WTC11 (cell line): ENCODE results near the gene MPP2. TPM values are rescaled to one million over a fixed set of nuclear protein-coding genes. Genes with fewer than 3 reads are reported as not detected.
A peak's percentile ranks its signal among the peaks of the same experiment; 100 is the strongest.

Source experiments
- ATAC-seq: fragments of 200-7000 bp; cut with Tn5 transposase; 2 replicates; pipeline ENCODE4 v1.10.0; 2021; ENCODE audit warnings: mild to moderate bottlenecking, moderate library complexity
- CTCF ChIA-PET: fragments of 300-600 bp; sonication (Branson Sonifier 250); formaldehyde crosslinking; loops from one replicate; lab custom pipeline; 2021; ENCODE audit warnings: antibody characterized with exemption; lab: Charles Lee
- POLR2A ChIA-PET: fragments of 350-600 bp; sonication (Branson Sonifier 250); formaldehyde crosslinking; loops from one replicate; lab custom pipeline; 2021; ENCODE audit warnings: antibody characterized with exemption; lab: Charles Lee
- DNase-seq: peaks from one replicate; pipeline ENCODE4 v3.0.0; 2021; ENCODE audit warnings: low spot score
- H3K27ac Mint-ChIP-seq: 2 replicates; pipeline ENCODE4 v1.8.0; 2021; ENCODE audit warnings: mixed read lengths
- H3K27me3 Mint-ChIP-seq: 2 replicates; pipeline ENCODE4 v1.8.0; 2021; ENCODE audit warnings: low read depth, mild to moderate bottlenecking, moderate library complexity, mixed read lengths
- H3K36me3 Mint-ChIP-seq: 2 replicates; pipeline ENCODE4 v1.8.0; 2021; ENCODE audit warnings: mixed read lengths
- H3K4me1 Mint-ChIP-seq: 2 replicates; pipeline ENCODE4 v1.8.0; 2022; ENCODE audit warnings: mixed read lengths
- H3K4me3 Mint-ChIP-seq: 2 replicates; pipeline ENCODE4 v1.8.0; 2021; ENCODE audit warnings: mild to moderate bottlenecking, moderate library complexity, mixed read lengths
- H3K9me3 Mint-ChIP-seq: 2 replicates; pipeline ENCODE4 v1.8.0; 2021; ENCODE audit warnings: mixed read lengths
- ATF3 ChIP-seq: sonication (generic); formaldehyde crosslinking; conservative IDR thresholded peaks from 2 replicates; pipeline ENCODE4 v1.8.1; 2022; ENCODE audit warnings: mild to moderate bottlenecking, missing genetic modification reagents
- CBFB ChIP-seq: sonication (generic); formaldehyde crosslinking; IDR thresholded peaks from 2 replicates; pipeline ENCODE4 v1.8.1; 2022; ENCODE audit warnings: mild to moderate bottlenecking, low read depth, missing genetic modification reagents
- CTCF ChIP-seq: fragments of 200-600 bp; IDR thresholded peaks from 2 replicates; pipeline ENCODE4 v1.8.0; 2022; ENCODE audit warnings: antibody characterized with exemption
- E2F4 ChIP-seq: sonication (generic); formaldehyde crosslinking; IDR thresholded peaks from 2 replicates; pipeline ENCODE4 v1.8.1; 2022; ENCODE audit warnings: low read depth, mild to moderate bottlenecking, moderate library complexity, missing genetic modification reagents, borderline replicate concordance
- HMGXB4 ChIP-seq: sonication (generic); formaldehyde crosslinking; IDR thresholded peaks from 2 replicates; pipeline ENCODE4 v1.8.1; 2023; ENCODE audit warnings: mild to moderate bottlenecking, moderate library complexity, missing genetic modification reagents
- MYBL2 ChIP-seq: sonication (generic); formaldehyde crosslinking; IDR thresholded peaks from 2 replicates; pipeline ENCODE4 v1.8.1; 2023; ENCODE audit warnings: mild to moderate bottlenecking, moderate library complexity, missing genetic modification reagents
- NFYB ChIP-seq: sonication (generic); formaldehyde crosslinking; conservative IDR thresholded peaks from 2 replicates; pipeline ENCODE4 v1.8.0; 2022; ENCODE audit warnings: low read depth, missing genetic modification reagents
- NR1H2 ChIP-seq: sonication (generic); formaldehyde crosslinking; IDR thresholded peaks from 2 replicates; pipeline ENCODE4 v1.9.0; 2021; ENCODE audit warnings: mild to moderate bottlenecking, moderate library complexity, missing genetic modification reagents
- RELA ChIP-seq: sonication (generic); formaldehyde crosslinking; IDR thresholded peaks from 2 replicates; pipeline ENCODE4 v1.8.1; 2022; ENCODE audit warnings: missing genetic modification reagents, mild to moderate bottlenecking, borderline replicate concordance
- SMAD4 ChIP-seq: sonication (generic); formaldehyde crosslinking; IDR thresholded peaks from 2 replicates; pipeline ENCODE4 v1.8.0; 2022; ENCODE audit warnings: mild to moderate bottlenecking, missing genetic modification reagents
- STAT6 ChIP-seq: sonication (generic); formaldehyde crosslinking; conservative IDR thresholded peaks from 2 replicates; pipeline ENCODE4 v1.8.1; 2023; ENCODE audit warnings: mild to moderate bottlenecking, low read depth, missing genetic modification reagents, moderate library complexity
- ZBTB21 ChIP-seq: sonication (generic); formaldehyde crosslinking; IDR thresholded peaks from 2 replicates; pipeline ENCODE4 v1.8.1; 2023; ENCODE audit warnings: mild to moderate bottlenecking, missing genetic modification reagents, borderline replicate concordance
- ZMAT4 ChIP-seq: fragments of 250-450 bp; sonication (Bioruptor Pico); IDR thresholded peaks from 2 replicates; pipeline ENCODE4 v1.9.0; 2021; ENCODE audit warnings: mild to moderate bottlenecking
- ZNF138 ChIP-seq: sonication (generic); formaldehyde crosslinking; conservative IDR thresholded peaks from 2 replicates; pipeline ENCODE4 v1.8.1; 2022; ENCODE audit warnings: mild to moderate bottlenecking, moderate library complexity, missing genetic modification reagents
- ZNF416 ChIP-seq: fragments of 250-450 bp; sonication (Bioruptor Pico); IDR thresholded peaks from 2 replicates; pipeline ENCODE4 v1.9.0; 2021; ENCODE audit warnings: mild to moderate bottlenecking, inconsistent platforms
- ZNF423 ChIP-seq: fragments of 250-450 bp; sonication (Bioruptor Pico); IDR thresholded peaks from 2 replicates; pipeline ENCODE4 v2.1.2; 2022; ENCODE audit warnings: mild to moderate bottlenecking, moderate library complexity
- ZNF512 ChIP-seq: sonication (generic); formaldehyde crosslinking; IDR thresholded peaks from 2 replicates; pipeline ENCODE4 v1.8.1; 2022; ENCODE audit warnings: missing genetic modification reagents, borderline replicate concordance
- ZNF671 ChIP-seq: fragments of 250-450 bp; sonication (Bioruptor Pico); IDR thresholded peaks from 2 replicates; pipeline ENCODE4 v1.8.0; 2021; ENCODE audit warnings: mild to moderate bottlenecking
- total RNA-seq: library from RNA; stranded (reverse); gene quantifications from 3 replicates; pipeline ENCODE4 v1.2.3, GENCODE V29; 2021

Gene MPP2
- total RNA-seq, 1 experiment from 2014 or later = 29.3 TPM

- H3K4me1 Mint-ChIP-seq = peaks cover 14% of the 10 kb centered on the region
- no peaks in the 10 kb centered on the region for H3K27me3 Mint-ChIP-seq
- no peak for ATAC-seq
- H3K36me3 Mint-ChIP-seq = 0 out of 2 replicates have a peak, but pooled peaks cover 2% of the 10 kb centered on the region
- CTCF ChIA-PET = interaction anchor here (0.7 to 5.4 kb wide), 23 partner anchors 7 to 126 kb away, joined by 3 to 49 read pairs (median 4); partner anchors contain the start of genes CD300LG, MPP2 and NAGS
- no peak overlapping the region for H3K4me3 Mint-ChIP-seq
- no peak overlapping the region for H3K27ac Mint-ChIP-seq
- no peaks in the 10 kb centered on the region for H3K9me3 Mint-ChIP-seq
- POLR2A ChIA-PET = no interaction called here
- TF ChIP-seq NFYB (CRISPR knock-in tag) (no peak), RELA (CRISPR knock-in tag) (no peak), ZBTB21 (CRISPR knock-in tag) (no peak), E2F4 (CRISPR knock-in tag) (no peak), SMAD4 (CRISPR knock-in tag) (no peak), CBFB (CRISPR knock-in tag) (no peak), ATF3 (CRISPR knock-in tag) (no peak), STAT6 (CRISPR knock-in tag) (no peak), MYBL2 (CRISPR knock-in tag) (no peak), ZNF512 (CRISPR knock-in tag) (no peak), HMGXB4 (CRISPR knock-in tag) (no peak), ZNF423 (no peak), NR1H2 (CRISPR knock-in tag) (no peak), ZNF138 (CRISPR knock-in tag) (no peak), ZNF671 (CRISPR knock-in tag) (no peak), ZMAT4 (CRISPR knock-in tag) (no peak)
- DNase-seq = no peak
Observed at GRCh38 chr17:43881181-43881580, 26.2 kb downstream of the MPP2 start.

GRCh38 chr17:43880420-43880991 lies 26.8 kb downstream of the MPP2 start:
- Mint-ChIP-seq H3K27me3 (no peaks in the 10 kb centered on the region), H3K36me3 (0 out of 2 replicates have a peak, but pooled peaks cover 2% of the 10 kb centered on the region), H3K4me3 (no peak overlapping the region), H3K4me1 (peaks cover 14% of the 10 kb centered on the region), H3K9me3 (no peaks in the 10 kb centered on the region), H3K27ac (no peak overlapping the region)
- ChIA-PET CTCF (interaction anchor here (0.7 to 5.4 kb wide), 28 partner anchors 8 to 306 kb away, joined by 3 to 49 read pairs (median 4); partner anchors contain the start of genes CD300LG, MPP2, NAGS and TMUB2), POLR2A (no interaction called here)
- TF ChIP-seq CTCF = peak; percentile 91
- no peak for TF ChIP-seq ZNF416 (CRISPR knock-in tag)
- ATAC-seq (peak; percentile 40), DNase-seq (peak; percentile 79)
